GM12801 (cell line): ENCODE results near the gene FGF22.

Source experiments
- TF ChIP-seq, protein P1 (sequence below): IDR thresholded peaks from one replicate; pipeline ENCODE4 v1.5.1; 2011; ENCODE audit warnings: control low read depth; ENCODE audit not compliant: insufficient read length; ENCODE audit errors: extremely low read depth

Gene FGF22

DNA sequence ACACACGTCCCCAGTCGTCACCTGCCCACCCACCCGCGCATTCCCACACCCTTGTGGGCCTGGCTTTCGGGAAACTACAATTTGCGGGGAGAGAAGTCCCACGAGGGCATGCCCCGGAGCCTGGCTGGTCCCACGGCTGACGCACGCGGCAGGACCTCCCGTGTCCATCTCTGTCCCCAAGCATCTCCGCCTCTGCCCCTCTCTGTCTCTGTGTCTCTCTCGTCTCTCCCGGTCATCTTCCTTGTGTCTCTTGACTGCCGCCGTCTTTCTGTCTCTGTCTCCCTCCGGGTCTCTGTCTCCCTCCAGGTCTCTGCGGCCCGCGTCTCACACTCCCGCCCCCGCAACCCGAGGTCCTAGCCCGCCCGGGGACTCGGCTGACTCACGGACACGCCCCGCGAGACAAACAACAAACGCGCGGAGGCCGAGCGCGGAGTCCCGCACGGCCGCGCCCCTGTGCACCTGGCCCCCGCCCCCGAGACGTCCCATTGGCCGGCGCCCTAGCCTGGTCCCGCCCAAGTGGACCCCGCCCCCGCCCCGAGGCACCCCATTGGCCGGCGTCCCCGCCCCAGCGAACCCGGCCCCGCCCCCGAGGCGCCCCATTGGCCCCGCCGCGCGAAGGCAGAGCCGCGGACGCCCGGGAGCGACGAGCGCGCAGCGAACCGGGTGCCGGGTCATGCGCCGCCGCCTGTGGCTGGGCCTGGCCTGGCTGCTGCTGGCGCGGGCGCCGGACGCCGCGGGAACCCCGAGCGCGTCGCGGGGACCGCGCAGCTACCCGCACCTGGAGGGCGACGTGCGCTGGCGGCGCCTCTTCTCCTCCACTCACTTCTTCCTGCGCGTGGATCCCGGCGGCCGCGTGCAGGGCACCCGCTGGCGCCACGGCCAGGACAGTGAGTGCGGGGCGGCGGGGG lies at the start of gene FGF22:
FGF22 (plus strand) TSS at position 627 of the 908 bp plus-strand sequence; CDS start at position 674, 47 bp downstream.
- TF ChIP-seq, protein P1, sequence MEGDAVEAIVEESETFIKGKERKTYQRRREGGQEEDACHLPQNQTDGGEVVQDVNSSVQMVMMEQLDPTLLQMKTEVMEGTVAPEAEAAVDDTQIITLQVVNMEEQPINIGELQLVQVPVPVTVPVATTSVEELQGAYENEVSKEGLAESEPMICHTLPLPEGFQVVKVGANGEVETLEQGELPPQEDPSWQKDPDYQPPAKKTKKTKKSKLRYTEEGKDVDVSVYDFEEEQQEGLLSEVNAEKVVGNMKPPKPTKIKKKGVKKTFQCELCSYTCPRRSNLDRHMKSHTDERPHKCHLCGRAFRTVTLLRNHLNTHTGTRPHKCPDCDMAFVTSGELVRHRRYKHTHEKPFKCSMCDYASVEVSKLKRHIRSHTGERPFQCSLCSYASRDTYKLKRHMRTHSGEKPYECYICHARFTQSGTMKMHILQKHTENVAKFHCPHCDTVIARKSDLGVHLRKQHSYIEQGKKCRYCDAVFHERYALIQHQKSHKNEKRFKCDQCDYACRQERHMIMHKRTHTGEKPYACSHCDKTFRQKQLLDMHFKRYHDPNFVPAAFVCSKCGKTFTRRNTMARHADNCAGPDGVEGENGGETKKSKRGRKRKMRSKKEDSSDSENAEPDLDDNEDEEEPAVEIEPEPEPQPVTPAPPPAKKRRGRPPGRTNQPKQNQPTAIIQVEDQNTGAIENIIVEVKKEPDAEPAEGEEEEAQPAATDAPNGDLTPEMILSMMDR: no peak

DNA sequence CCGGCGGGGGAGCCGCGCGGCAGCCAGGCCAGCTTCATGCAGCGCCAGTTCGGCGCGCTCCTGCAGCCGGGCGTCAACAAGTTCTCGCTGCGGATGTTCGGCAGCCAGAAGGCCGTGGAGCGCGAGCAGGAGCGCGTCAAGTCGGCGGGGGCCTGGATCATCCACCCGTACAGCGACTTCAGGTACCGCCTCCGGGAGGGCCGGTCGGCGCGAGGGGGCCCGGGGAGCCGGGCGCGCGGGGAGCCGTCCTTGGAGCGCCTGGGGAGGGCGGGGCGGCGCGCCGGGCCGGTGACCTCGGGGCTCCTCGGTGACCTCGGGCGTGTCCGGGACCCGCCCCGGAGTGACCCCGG lies 49.3 kb upstream of the FGF22 start:
- TF ChIP-seq, protein P1: no peak

DNA sequence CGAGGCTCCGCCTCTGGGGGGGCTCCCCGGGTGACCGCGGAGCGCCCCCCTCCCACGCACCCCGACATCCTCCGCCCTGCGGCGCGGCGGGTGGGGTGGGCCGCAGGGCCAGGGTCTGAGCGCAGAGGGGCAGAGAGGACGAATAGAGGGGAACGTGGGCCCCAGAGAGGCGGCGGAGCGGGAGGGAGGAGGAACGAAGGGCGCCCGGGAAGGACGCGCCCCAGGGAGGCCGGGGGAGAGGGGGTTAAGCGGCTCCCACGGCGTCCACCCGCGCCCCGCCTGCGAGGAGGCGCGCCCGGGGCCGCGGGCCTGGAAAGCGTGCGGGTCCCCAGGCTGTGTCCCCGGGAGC lies 49.0 kb upstream of the FGF22 start:
- TF ChIP-seq, protein P1: no peak

DNA sequence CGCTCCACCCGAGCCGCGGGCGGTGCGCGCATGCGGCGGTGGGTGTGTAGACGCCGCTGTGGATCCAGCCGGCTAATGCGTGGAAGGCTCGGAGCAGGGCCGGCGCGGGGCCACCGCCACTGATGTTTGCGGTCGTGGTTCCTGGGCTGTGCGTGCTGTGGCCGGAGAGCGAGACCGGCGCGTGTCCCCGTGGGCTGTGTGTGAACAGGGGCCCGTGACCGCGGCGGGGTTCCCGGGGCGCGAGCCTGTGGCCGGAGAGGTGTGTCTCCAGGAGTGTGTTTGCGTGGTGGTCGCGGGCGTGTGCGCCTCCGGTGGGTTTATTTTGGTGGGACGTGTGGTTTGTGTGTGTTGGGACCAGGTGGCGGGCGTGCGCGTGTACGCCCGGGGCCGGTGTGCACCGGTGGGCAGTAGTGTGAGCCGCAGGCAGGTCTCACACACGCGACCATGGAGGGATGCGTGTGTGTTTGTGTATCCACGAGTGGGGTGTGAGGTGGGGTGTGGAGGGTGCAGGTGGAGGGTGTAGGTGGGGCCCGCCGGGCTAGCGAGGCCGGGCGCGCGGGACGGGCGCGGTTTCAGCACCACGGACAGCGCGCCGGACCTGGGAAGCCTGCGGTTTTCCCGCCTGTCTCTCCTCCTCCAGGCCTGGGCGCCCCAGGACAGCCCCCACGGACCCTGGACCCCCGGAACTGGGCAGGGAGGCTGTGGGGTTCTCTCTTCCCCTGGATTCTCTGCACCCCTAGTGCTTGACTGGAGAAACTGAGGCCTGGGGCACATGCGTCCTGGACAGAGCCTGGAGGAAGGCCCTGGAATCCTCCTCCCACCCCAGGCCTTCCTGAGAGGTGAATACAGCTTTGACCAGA lies 48.4 kb upstream of the FGF22 start:
- TF ChIP-seq, protein P1: no peak

DNA sequence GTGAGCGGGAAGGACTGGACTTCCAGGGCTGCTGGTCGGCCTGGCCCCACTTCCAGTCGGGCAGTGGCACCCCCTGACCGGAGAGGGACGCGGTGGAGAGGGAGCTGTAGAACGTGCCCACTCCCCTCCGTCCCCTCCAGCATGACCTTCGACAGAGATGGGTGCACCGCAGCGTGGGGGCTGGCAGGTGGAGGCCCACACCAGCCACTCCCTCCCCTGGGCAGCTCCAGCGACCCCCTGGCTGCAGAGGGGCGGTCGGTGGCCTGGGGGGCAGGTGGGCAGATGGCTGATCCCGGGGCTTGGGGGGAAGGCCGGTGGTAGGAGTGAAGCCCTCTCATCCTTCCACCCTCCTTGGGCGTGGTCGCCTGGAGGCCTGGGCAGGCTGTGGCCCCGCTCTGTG lies 47.6 kb upstream of the FGF22 start:
- TF ChIP-seq, protein P1: no peak

DNA sequence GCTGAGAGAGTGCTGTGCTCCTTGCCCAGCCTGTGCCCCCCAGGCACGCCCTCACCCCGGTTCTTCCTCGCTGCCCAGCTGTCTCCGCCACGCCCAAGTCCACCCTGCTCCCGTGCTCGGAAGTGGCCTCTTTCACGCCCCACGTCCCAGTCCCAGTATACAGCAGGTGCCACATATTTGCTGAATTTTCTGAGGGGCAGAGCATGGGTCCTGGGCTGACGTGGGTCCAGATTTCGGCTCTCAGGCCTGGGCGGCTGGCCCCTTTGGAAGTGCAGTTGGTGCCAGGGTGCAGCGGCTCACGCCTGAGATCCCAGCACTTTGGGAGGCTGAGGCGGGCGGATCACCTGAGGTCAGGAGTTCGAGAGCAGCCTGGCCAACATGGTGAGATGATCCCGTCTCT lies 46.6 kb upstream of the FGF22 start:
- TF ChIP-seq, protein P1: no peak

DNA sequence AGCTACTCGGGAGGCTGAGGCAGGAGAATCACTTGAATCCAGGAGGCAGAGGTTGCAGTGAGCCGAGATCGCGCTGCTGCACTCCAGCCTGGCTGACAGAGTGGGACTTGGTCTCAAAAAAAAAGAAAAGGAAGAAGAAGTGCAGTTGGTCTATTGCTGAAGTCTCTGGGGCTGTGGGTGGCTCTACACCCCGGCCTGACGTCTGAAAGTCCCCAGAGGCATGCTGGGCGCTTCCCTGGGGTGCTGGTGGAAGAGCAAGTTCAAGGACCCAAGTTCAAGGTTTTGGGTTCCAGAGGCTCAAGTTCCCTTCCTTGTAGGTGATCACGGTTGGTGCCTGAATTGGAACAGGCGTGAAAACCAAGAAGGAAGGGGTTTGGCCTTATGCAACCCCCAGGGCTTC lies 46.2 kb upstream of the FGF22 start:
- TF ChIP-seq, protein P1: no peak
